ENCODE measurements around the gene VKORC1.

The VKORC1 gene

GRCh38 chr16:31063843-31064611 is 30.6 kb downstream of the VKORC1 start:
- no peak for DNase-seq (ENCODE audit: low read depth in 2 of 3, low spot score in 1 of 3)

GRCh38 chr16:31063495-31063842 is 31.1 kb downstream of the VKORC1 start:
- DNase-seq (ENCODE audit: low read depth in 2 of 3, low spot score in 1 of 3): no peak

- DNase-seq (ENCODE audit: low read depth in 2 of 3, low spot score in 1 of 3): no peak
Observed at GRCh38 chr16:31061813-31062440, 32.7 kb downstream of the VKORC1 start.

GRCh38 chr16:31061126-31061812 is 33.3 kb downstream of the VKORC1 start:
- no peak for DNase-seq (ENCODE audit: low read depth in 2 of 3, low spot score in 1 of 3)

DNA sequence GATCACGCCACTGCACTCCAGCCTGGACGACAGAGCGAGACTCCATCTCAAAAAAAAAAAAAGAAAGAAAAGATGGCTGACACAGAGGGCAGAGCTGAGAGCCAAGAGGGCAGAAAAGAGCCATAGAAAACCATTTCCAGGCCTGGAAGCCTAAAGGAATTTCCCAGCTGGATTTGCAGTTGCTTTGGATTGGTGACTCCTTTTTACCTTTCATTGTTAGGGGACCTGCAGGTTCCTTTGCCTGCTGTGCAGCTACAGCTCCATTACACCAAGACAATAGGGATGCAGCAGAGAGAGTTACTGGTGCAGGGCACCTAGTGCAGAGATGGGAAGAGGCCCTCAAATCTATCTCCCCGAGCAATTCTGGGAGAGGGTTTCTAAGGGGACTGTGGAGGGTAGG is 39.0 kb downstream of the VKORC1 start:
- no peak for DNase-seq (ENCODE audit: low read depth in 2 of 3, low spot score in 1 of 3)

DNA sequence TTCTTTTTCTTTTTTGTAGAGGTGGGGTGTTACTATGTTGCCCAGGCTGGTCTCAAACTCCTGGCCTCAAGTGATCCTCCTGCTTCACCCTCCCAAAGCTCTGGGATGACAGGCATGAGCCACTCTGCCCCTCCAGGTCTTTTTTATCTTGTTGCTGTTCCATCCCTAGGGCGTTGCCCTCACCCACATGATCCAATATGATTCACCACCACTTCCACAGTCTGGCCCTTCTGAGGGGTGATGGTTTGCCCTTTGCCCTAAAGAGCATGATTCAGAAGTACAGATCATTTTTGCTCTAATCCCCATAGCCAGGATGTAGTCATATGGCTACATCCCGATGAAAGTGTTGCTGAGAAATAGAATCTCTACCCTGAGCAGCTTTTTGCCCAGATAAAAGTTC is 42.5 kb downstream of the VKORC1 start:
- DNase-seq (ENCODE audit: low read depth in 2 of 3, low spot score in 1 of 3): no peak

DNA sequence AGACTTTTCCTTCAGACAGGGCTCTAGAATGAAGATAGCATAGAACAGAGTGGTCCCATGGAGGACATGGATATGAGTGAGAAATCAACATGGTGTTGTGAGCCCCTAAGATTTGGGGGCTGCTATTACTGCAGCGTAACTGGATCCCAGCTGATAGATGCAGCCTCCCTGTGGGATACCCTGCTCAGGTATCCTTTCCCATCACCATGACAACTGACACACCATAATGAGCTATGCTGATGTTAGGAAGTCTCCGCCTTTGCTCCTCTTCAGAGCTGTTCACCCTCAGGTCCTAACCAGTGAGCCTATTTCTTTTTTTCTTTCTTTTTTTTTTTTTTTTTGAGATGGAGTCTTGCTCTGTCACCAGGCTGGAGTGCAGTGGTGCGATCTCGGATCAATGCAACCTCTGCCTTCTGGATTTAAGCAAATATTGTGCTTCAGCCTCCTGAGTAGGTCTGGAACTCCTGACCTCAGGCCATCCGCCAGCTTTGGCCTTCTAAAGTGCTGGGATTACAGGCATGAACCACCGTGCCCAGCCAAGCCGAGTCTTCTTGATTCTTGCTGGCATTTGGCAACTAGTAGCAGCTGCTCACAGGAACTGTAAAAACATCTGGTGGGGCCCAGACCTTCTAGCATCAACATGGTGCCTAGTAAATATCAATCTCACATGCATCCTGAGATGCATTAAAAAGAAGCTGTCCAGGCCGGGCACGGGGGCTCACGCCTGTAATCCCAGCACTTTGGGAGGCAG is 44.1 kb downstream of the VKORC1 start:
- no peak for DNase-seq (ENCODE audit: low read depth in 2 of 3, low spot score in 1 of 3)

DNA sequence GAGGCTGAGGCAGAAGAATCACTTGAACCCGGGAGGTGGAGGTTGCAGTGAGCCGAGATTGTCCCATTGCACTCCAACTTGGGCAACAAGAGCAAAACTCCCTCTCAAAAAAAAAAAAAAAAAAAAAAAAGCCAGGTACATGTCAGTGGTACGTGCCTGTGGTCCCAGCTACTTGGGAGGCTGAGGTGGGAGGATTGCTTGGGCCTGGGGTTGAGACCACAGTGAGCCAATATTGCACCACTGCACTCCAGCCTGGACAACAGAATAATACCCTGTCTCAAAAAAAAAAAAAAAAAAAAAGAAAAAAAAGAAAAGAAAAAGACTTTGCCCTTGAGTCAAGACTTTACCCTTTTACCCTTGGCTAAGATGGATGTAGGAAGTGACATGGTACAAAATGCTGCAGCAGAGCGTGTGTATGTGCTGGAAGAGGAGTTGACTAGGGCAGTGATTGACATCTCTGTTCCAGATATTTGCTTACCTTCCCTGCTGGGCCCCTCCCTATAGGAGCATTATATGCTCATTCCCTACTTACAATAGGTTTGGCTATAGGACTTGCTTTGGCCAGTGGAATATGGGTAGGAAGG is 50.6 kb downstream of the VKORC1 start:
- no peak for DNase-seq (ENCODE audit: low read depth in 2 of 3, low spot score in 1 of 3)

GRCh38 chr16:31043352-31043751 is 51.2 kb downstream of the VKORC1 start:
- no peak for DNase-seq (ENCODE audit: low read depth in 2 of 3, low spot score in 1 of 3)

DNA sequence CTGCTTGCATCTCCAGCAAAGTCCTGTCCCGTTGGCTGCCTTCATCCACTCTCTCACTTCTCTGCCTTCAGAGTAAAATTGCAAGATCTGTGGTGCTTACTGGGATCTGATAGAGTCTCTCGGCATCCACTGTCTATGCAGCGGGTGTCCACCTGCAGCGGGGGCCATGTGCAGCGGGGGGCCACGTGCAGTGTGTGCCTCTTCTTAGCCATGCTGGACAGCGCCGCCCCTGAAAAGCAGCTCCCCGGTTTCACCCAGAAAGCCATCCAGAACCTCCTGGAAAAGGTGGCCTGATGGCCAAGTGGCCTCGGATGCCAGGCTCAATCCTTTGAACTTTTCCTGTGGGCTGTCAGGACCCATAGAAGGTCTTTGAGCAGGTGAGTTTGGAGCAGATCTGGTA is 51.7 kb downstream of the VKORC1 start:
- no peak for DNase-seq (ENCODE audit: low read depth in 2 of 3, low spot score in 1 of 3)
